HG03378 (cell line): ENCODE results near the gene CEP295NL.
A peak's percentile ranks its signal among the peaks of the same experiment; 100 is the strongest.

Experiments
- ATAC-seq: cut with Tn5 transposase; IDR thresholded peaks from one replicate; pipeline ENCODE4 v1.9.1; 2021; ENCODE audit warnings: mild to moderate bottlenecking, moderate library complexity; ENCODE audit not compliant: unreplicated experiment

The CEP295NL gene

DNA sequence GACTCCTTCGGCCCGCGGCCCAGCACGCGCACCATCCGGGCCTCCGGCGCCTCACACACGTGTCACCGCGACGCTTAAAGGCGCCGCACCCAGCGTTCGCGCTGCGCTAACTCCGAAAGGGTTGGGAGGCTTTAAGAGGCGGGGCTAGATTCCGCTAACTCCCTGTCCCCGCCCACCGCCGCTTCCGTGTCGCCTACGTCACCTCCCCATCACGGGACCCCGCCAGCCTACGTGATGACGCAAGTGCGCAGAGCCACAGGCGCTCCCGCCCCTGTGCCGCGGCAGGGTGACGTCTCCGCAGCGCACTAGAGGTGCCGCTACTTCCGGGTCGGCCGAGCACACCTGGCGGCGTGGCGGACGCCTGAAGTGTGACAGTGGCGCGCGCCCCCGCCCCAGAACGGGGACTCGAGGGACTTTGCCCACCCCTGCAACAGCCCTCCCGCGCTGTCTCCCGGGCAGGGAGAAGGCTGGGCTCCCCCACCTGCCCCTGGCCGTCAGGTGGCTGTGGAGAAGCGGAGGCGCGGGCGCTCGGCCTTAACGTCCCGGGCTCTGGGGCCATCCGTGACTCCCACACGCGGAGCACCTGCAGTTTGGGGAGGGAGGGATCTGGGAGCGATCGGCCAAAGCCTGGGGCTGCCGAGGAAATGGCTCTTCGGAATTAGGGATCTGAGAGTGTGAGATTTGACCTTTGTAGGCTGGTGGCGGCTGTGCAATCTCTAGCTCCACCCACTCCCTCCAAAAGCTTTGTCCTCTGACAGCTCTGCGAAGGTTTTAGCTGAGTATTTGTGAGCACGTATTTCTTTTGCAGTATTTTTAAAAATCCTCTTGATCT, 62.0 kb downstream of the CEP295NL start, which contains the start of gene USP36:
Gene USP36 (minus strand): TSS at position 35 of the 832 bp plus-strand sequence. CDS start 4,451 bp downstream, outside the sequence.
- peak; percentile 76 for ATAC-seq
